K562 (cell line): ENCODE measurements around the gene RANGAP1. TPM values are rescaled to one million over a fixed set of nuclear protein-coding genes. Genes with fewer than 3 reads are reported as not detected.

Experiments
- ATAC-seq: fragments of 200-7000 bp; cut with Tn5 transposase; 3 replicates; pipeline ENCODE4 v1.9.1; 2020; ENCODE audit warnings: moderate library complexity
- BruUV-seq: library from RNA; stranded (reverse); fragments of 400-500 nt; replicated peaks from 2 replicates; lab custom pipeline; 2021; lab: Mats Ljungman, UMichigan
- CTCF ChIA-PET: fragments of 300-600 bp; formaldehyde crosslinking; extraction: SDS; loops from one replicate; lab custom pipeline; 2021; ENCODE audit warnings: low intra/inter-chr PET ratio; lab: Yijun Ruan, JAX
- POLR2A ChIA-PET: fragments of 300-600, 350-650 bp; sonication (Branson Sonifier 250); formaldehyde crosslinking; extraction: SDS; loops from one replicate; lab custom pipeline; 2021; ENCODE audit warnings: antibody characterized with exemption, inconsistent platforms; lab: Yijun Ruan, JAX
- DNase-seq, 4 experiments: peaks; one replicate each; pipeline versions ENCODE4 v3.0.0 to v3.0.0-alpha.2; 2011 to 2018; ENCODE audit warnings: low spot score in 3 of 4, mixed read lengths in 3 of 4; ENCODE audit errors: extremely low read depth in 1 of 4
- FAIRE-seq: peaks from 2 replicates; lab custom pipeline; 2011; peaks lifted over from hg19 to GRCh38; lab: Jason Lieb, UNC
- H2AFZ ChIP-seq: 2 replicates; pipeline ENCODE4 v1.6.0; 2011; ENCODE audit warnings: low read depth, low read length, control low read depth, inconsistent platforms
- H3K27ac ChIP-seq: fragments of 200-600 bp; 3 replicates; pipeline ENCODE4 v1.8.0; 2011; ENCODE audit warnings: low read depth, mild to moderate bottlenecking, control low read depth, inconsistent platforms, low read length, moderate library complexity, mixed read lengths; ENCODE audit errors: extremely low read depth
- H3K27me3 ChIP-seq, 2 experiments: fragments of 300-600 bp in 1 of 2; 2 replicates in 1 of 2; 3 replicates in 1 of 2; pipeline versions ENCODE4 v1.6.0 to v1.8.0; 2011; ENCODE audit warnings: inconsistent platforms in 2 of 2, low read length in 2 of 2, mild to moderate bottlenecking in 1 of 2, mixed read lengths in 1 of 2, moderate library complexity in 1 of 2; ENCODE audit not compliant: control insufficient read depth in 2 of 2, insufficient read depth in 2 of 2
- H3K36me3 ChIP-seq: fragments of 300-600 bp; 3 replicates; pipeline ENCODE4 v1.8.0; 2011; ENCODE audit warnings: mild to moderate bottlenecking, low read length, inconsistent platforms; ENCODE audit not compliant: control insufficient read depth, insufficient read depth
- H3K4me1 ChIP-seq, 2 experiments: fragments of 200-600 bp in 1 of 2; replicated peaks in 1 of 2; 2 replicates in 1 of 2; 3 replicates in 1 of 2; pipeline versions ENCODE4 v1.5.1 to v1.8.0; 2011; ENCODE audit warnings: inconsistent platforms in 2 of 2, low read length in 2 of 2, mild to moderate bottlenecking in 1 of 2, mixed read lengths in 1 of 2, moderate library complexity in 1 of 2; ENCODE audit not compliant: control insufficient read depth in 2 of 2, insufficient read depth in 2 of 2
- H3K4me2 ChIP-seq: 2 replicates; pipeline ENCODE4 v1.6.1; 2011; ENCODE audit warnings: low read length, control low read depth, inconsistent platforms, mixed read lengths; ENCODE audit not compliant: insufficient read depth
- H3K4me3 ChIP-seq: fragments of 200-600 bp; sonication (generic), shearing (Covaris generic); 2 replicates; pipeline ENCODE4 v1.5.1; 2016; ENCODE audit warnings: control low read depth, inconsistent platforms
- H3K79me2 ChIP-seq: fragments of 200-600 bp; 3 replicates; pipeline ENCODE4 v1.8.0; 2011; ENCODE audit warnings: low read length, inconsistent platforms; ENCODE audit not compliant: control insufficient read depth, insufficient read depth
- H3K9ac ChIP-seq, 2 experiments: 2 replicates each; pipeline versions ENCODE4 v1.6.0 to v1.6.1; 2011; ENCODE audit warnings: low read depth in 2 of 2, low read length in 2 of 2, control low read depth in 1 of 2, inconsistent platforms in 1 of 2, mild to moderate bottlenecking in 1 of 2, mixed read lengths in 1 of 2; ENCODE audit not compliant: insufficient read depth in 1 of 2
- H3K9me1 ChIP-seq: one replicate; pipeline ENCODE4 v1.6.0; 2011; ENCODE audit warnings: inconsistent platforms, mild to moderate bottlenecking, low read length, moderate library complexity; ENCODE audit not compliant: control insufficient read depth, insufficient read depth
- H3K9me3 ChIP-seq: replicated peaks from 2 replicates; pipeline ENCODE4 v1.5.1; 2011; ENCODE audit warnings: low read depth, low read length, inconsistent platforms; ENCODE audit not compliant: control insufficient read depth, insufficient read depth
- H4K20me1 ChIP-seq: replicated peaks from 2 replicates; pipeline ENCODE4 v1.6.1; 2011; ENCODE audit warnings: low read length, inconsistent platforms, mixed read lengths; ENCODE audit not compliant: control insufficient read depth, insufficient read depth
- C11orf30 ChIP-seq: fragments of 450-650 bp; IDR thresholded peaks from 2 replicates; pipeline ENCODE4 v1.6.1; 2016; ENCODE audit warnings: low read depth, mild to moderate bottlenecking
- CEBPG ChIP-seq, 3 experiments: fragments of 200-800 bp in 1 of 3; sonication (Bioruptor generic) in 1 of 3; sonication (generic) in 1 of 3; formaldehyde crosslinking in 1 of 3; IDR thresholded peaks in 2 of 3; conservative IDR thresholded peaks in 1 of 3; 2 replicates each; pipeline versions ENCODE4 v1.6.1 to v1.8.0; 2016 to 2022; ENCODE audit warnings: missing compliant biosample characterization in 2 of 3, missing genetic modification characterization in 2 of 3, mild to moderate bottlenecking in 1 of 3, missing genetic modification reagents in 1 of 3
- MLX ChIP-seq, 2 experiments: fragments of 450-650 bp in 1 of 2; sonication (generic) in 1 of 2; formaldehyde crosslinking; conservative IDR thresholded peaks; 2 replicates each; pipeline versions ENCODE4 v1.4.0 to v1.8.1; 2020 to 2022; ENCODE audit warnings: mild to moderate bottlenecking in 1 of 2, missing genetic modification reagents in 1 of 2
- NFIC ChIP-seq: fragments of 450-650 bp; IDR thresholded peaks from 2 replicates; pipeline ENCODE4 v1.6.1; 2017; ENCODE audit warnings: mild to moderate bottlenecking, inconsistent platforms
- RBFOX2 ChIP-seq: fragments of 200-400 bp; formaldehyde crosslinking; IDR thresholded peaks from 2 replicates; pipeline ENCODE4 v1.6.1; 2017; ENCODE audit warnings: low read depth, mild to moderate bottlenecking, low read length, moderate library complexity
- SIN3B ChIP-seq: fragments of 450-650 bp; IDR thresholded peaks from 2 replicates; pipeline ENCODE4 v1.6.1; 2017; ENCODE audit warnings: low read depth, mild to moderate bottlenecking, moderate library complexity
- TAF9B ChIP-seq: fragments of 450-650 bp; IDR thresholded peaks from 2 replicates; pipeline ENCODE4 v1.6.1; 2018; ENCODE audit warnings: mild to moderate bottlenecking; ENCODE audit not compliant: partially characterized antibody
- TSHZ1 ChIP-seq: fragments of 250-450 bp; sonication (Bioruptor Pico); IDR thresholded peaks from 2 replicates; pipeline ENCODE4 v1.4.0; 2020; ENCODE audit warnings: mild to moderate bottlenecking, moderate library complexity
- ZFP36 ChIP-seq: fragments of 150-350 bp; IDR thresholded peaks from 2 replicates; pipeline ENCODE4 v1.6.1; 2018; ENCODE audit warnings: low read length, low read depth; ENCODE audit not compliant: partially characterized antibody
- WGBS: fragments of 100-300 bp; shearing (Covaris generic); methylation state at CpG from one replicate; pipeline ENCODE4 v1.1.6; 2016; ENCODE audit warnings: low coverage, mixed read lengths; ENCODE audit not compliant: insufficient coverage; ENCODE audit errors: missing lambda C conversion rate; 5-methylcytosine and 5-hydroxymethylcytosine counted together
- in situ Hi-C: fragments of 300-500 bp; cut with MboI; formaldehyde crosslinking; loops from 4 replicates; pipeline ENCODE4 v1.15.0; 2018; ENCODE audit warnings: inconsistent platforms, mixed read lengths
- intact Hi-C: fragments of 100-400 bp; cut with micrococcal nuclease; formaldehyde crosslinking; loops from 2 replicates; pipeline ENCODE4 v1.14.2; 2022
- polyA plus RNA-seq, 8 experiments: library from polyadenylated mRNA; depleted of rRNA in 4 of 8; stranded (reverse) in 5 of 8; unstranded in 3 of 8; fragments of >200 nt; fragmentation: Nextera tagmentation in 2 of 8; fragmentation: Illumina TruSeq in 1 of 8; extraction: Ambion mirVana in 2 of 8; extraction: Trizol in 1 of 8; gene quantifications; 2 replicates each; pipeline versions ENCODE4 v1.2.1 to v1.2.3, GENCODE V29; 2011 to 2014; ENCODE audit warnings: inconsistent platforms in 1 of 8, missing spikeins in 1 of 8
- total RNA-seq, 7 experiments: library from RNA; depleted of rRNA in 6 of 7; stranded (reverse); fragments of >200 nt in 6 of 7; fragmentation: Illumina TruSeq in 2 of 7; extraction: Trizol in 2 of 7; gene quantifications; 2 replicates each; pipeline versions ENCODE4 v1.2.1 to v1.2.3, GENCODE V29; 2011 to 2021; ENCODE audit warnings: low replicate concordance in 1 of 7

RANGAP1 gene
- total and polyA plus RNA-seq, 9 of the 15 experiments (the other 6 are each of a cell fraction or from before 2014, with no cell fraction given), result 2.1 to 104 (median 50.6) TPM

GRCh38 chr22:41216984-41217383 lies 69.0 kb downstream of the RANGAP1 start:
- no peak for ATAC-seq

GRCh38 chr22:41215926-41216325 lies 70.1 kb downstream of the RANGAP1 start:
- intact Hi-C loops, result no loop called here
- in situ Hi-C loops, result no loop called here
- ATAC-seq, result no peak
- TF ChIP-seq SIN3B, result no peak
- TF ChIP-seq TSHZ1 (CRISPR knock-in tag), result no peak
- no peak for TF ChIP-seq NFIC
- TF ChIP-seq C11orf30, result no peak
- no peak for TF ChIP-seq MLX (CRISPR knock-in tag; conservative IDR thresholded peaks at IDR 0.05)
- TF ChIP-seq CEBPG (CRISPR knock-in tag; IDR thresholded peaks at IDR 0.05), result no peak
- no peak for TF ChIP-seq CEBPG (tag; conservative IDR thresholded peaks at IDR 0.05 in 1 of 2, IDR thresholded peaks at IDR 0.05 in 1 of 2)
- no peak for TF ChIP-seq ZFP36

More at GRCh38 chr22:41216984-41217383, 69.0 kb downstream of the RANGAP1 start:
- Histone ChIP-seq H4K20me1 (no peaks in the 10 kb centered on the region), H3K27ac (no peak overlapping the region)
- no peak for DNase-seq
- TF ChIP-seq RBFOX2, result peak; percentile 64
- no peak for TF ChIP-seq TAF9B
- TF ChIP-seq, all 486 proteins: peak for 1
- intact Hi-C loops, result no loop called here
- Histone ChIP-seq H3K79me2 (no peaks in the 10 kb centered on the region), H3K4me3 (no peak overlapping the region), H3K4me1 (peaks cover 2 to 9% of the 10 kb centered on the region in 2 experiments; a peak in 2 of 5 replicates), H3K9me3 (peaks cover 3% of the 10 kb centered on the region; the same call in 1 of the 2 replicates), H3K36me3 (peaks cover 55% of the 10 kb centered on the region; the same call in 2 of the 3 replicates), H2AFZ (no peak overlapping the region), H3K4me2 (no peak overlapping the region), H3K27me3 (no peaks in the 10 kb centered on the region), H3K9ac (no peak overlapping the region; a peak in 1 of 4 replicates), H3K9me1 (peaks cover 3% of the 10 kb centered on the region)
- no peak for FAIRE-seq
- in situ Hi-C loops, result no loop called here
- POLR2A ChIA-PET, result no interaction called here
- 92% methylated on average over 9 of the region's 13 CpGs for WGBS
- no TSS peak for BruUV-seq
- CTCF ChIA-PET, result no interaction called here

More at GRCh38 chr22:41215926-41216325, 70.1 kb downstream of the RANGAP1 start:
- FAIRE-seq, result no peak
- ChIA-PET POLR2A (interaction anchor here (0.7 kb wide), 1 partner anchor 117 kb away, joined by 3 read pairs; no protein-coding TSS in a partner anchor), CTCF (no interaction called here)
- H3K36me3 ChIP-seq, result peaks cover 48% of the 10 kb centered on the region; the same call in 2 of the 3 replicates
- WGBS, result 97% methylated on average over 4 of the region's 7 CpGs
- H3K9me1 ChIP-seq, result peaks cover 3% of the 10 kb centered on the region
- DNase-seq, result no peak
- BruUV-seq, result no TSS peak
- no peak overlapping the region for H3K9ac ChIP-seq
- H3K27me3 ChIP-seq, result no peaks in the 10 kb centered on the region
- no peak overlapping the region for H3K4me2 ChIP-seq
- no peaks in the 10 kb centered on the region for H4K20me1 ChIP-seq
- H3K9me3 ChIP-seq, result peaks cover 3% of the 10 kb centered on the region; the same call in 1 of the 2 replicates
- no peak overlapping the region for H3K4me3 ChIP-seq
- peaks cover 2 to 9% of the 10 kb centered on the region in 2 experiments; a peak in 2 of 5 replicates for H3K4me1 ChIP-seq
- H2AFZ ChIP-seq, result no peak overlapping the region
- no peaks in the 10 kb centered on the region for H3K79me2 ChIP-seq
- H3K27ac ChIP-seq, result no peak overlapping the region
